Measurements from ENCODE around the gene RNF34. TPM values are rescaled to one million over a fixed set of nuclear protein-coding genes. Genes with fewer than 3 reads are reported as not detected.

Gene RNF34, protein sequence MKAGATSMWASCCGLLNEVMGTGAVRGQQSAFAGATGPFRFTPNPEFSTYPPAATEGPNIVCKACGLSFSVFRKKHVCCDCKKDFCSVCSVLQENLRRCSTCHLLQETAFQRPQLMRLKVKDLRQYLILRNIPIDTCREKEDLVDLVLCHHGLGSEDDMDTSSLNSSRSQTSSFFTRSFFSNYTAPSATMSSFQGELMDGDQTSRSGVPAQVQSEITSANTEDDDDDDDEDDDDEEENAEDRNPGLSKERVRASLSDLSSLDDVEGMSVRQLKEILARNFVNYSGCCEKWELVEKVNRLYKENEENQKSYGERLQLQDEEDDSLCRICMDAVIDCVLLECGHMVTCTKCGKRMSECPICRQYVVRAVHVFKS
- 10 to 100 TPM; 88.6 to 95.3 TPM for total RNA-seq
- 10 to 100 TPM; 61.3 to 84.7 TPM for polyA plus RNA-seq

DNA sequence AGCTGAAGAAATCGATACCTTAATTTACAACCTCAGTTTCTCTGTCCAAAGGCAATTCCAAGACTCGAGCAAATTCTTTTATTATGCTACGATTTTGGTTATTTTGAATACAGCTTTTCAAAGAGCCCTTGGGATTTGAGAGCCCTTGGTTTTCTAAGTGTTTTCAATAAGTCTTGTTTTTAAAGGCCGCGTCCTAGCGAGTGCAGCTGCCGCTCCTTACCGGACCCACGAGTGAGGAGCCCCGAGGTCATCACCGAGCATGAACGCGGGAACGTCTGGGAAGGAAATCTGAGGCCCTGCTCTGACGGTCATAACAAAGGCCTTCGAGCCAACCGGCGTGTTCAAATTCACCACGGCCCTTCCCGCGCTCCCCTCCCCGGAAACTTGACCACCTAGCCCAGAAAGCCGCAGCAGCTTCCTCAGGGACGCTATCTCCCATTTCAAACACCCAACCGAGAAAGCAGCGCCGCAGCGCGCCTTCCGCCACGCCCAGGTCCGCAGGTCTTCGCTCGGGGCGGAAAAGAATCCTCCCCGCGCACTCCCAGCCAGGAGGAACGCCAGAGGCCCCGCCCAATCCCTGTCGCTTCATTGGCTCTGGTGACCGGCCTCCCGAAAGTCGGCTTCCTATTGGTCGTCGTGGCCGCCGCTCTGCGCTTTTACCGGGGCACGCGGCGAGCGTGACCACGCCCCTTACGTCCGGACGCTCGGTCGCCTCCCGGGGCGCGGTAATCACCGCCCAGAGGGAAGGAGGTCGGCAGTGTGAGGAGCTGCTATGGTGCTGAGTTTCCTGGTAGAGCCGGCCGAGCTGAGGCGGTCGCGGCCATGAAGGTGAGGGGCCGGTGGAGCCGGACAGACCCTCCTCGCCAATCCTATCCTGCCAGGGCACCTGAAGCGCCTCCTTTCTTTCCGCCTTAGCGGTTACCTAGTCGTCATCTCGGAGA is at the start of gene RNF34:
RNF34 (plus strand) TSS at position 728 of the 941 bp plus-strand sequence; CDS start at position 823, 95 bp downstream.
- peak; percentile 96 to 98 (median 97) for DNase-seq
- H3K36me3 ChIP-seq (ENCODE audit: insufficient read depth, low read length) = peaks cover 6% of the 10 kb centered on the region
- H3K4me1 ChIP-seq (ENCODE audit: insufficient read depth, low read length) = peaks cover 42% of the 10 kb centered on the region
- intact Hi-C loops (cut with micrococcal nuclease) = loop anchor here (1.0 to 10.0 kb wide), 6 partner anchors 47 to 825 kb away; partner anchors contain the start of genes ANAPC5 and DIABLO
- no peaks in the 10 kb centered on the region for H3K27me3 ChIP-seq (ENCODE audit: insufficient read depth, low read length)
- H3K4me3 ChIP-seq (ENCODE audit: low read length in 2 of 2) = peak within 1 kb of the TSS; percentile 25 to 78
- POLR2A ChIA-PET (ENCODE audit: partially characterized antibody) = interaction anchor here (0.6 to 4.0 kb wide), 44 partner anchors 8 to 1127 kb away, joined by 3 to 65 read pairs (median 4); partner anchors contain the start of genes ACADS, ANAPC5, CAMKK2 and COQ5
- H3K27ac ChIP-seq (ENCODE audit: low read depth, low read length) = peak within 1 kb of the TSS; percentile 87
- H3K9me3 ChIP-seq (ENCODE audit: control insufficient read depth in 1 of 2, low read length in 2 of 2) = no peaks in the 10 kb centered on the region
- H3K36me3 Mint-ChIP-seq = peaks cover 3 to 30% of the 10 kb centered on the region in 2 donors
- CTCF ChIA-PET (ENCODE audit: partially characterized antibody) = interaction anchor here (2.1 to 2.6 kb wide), 2 partner anchors 43 to 65 kb away, joined by 14 read pairs; no protein-coding TSS in a partner anchor
- peak within 1 kb of the TSS; percentile 95 to 98 (median 96) for H3K27ac Mint-ChIP-seq
- peak within 1 kb of the TSS; percentile 89 to 99 (median 94) for H3K4me3 Mint-ChIP-seq
- H3K4me1 Mint-ChIP-seq = peaks cover 21 to 47% (median 32%) of the 10 kb centered on the region in 4 donors
- H3K27me3 Mint-ChIP-seq = no peaks in the 10 kb centered on the region
- H3K9me3 Mint-ChIP-seq = no peaks in the 10 kb centered on the region

DNA sequence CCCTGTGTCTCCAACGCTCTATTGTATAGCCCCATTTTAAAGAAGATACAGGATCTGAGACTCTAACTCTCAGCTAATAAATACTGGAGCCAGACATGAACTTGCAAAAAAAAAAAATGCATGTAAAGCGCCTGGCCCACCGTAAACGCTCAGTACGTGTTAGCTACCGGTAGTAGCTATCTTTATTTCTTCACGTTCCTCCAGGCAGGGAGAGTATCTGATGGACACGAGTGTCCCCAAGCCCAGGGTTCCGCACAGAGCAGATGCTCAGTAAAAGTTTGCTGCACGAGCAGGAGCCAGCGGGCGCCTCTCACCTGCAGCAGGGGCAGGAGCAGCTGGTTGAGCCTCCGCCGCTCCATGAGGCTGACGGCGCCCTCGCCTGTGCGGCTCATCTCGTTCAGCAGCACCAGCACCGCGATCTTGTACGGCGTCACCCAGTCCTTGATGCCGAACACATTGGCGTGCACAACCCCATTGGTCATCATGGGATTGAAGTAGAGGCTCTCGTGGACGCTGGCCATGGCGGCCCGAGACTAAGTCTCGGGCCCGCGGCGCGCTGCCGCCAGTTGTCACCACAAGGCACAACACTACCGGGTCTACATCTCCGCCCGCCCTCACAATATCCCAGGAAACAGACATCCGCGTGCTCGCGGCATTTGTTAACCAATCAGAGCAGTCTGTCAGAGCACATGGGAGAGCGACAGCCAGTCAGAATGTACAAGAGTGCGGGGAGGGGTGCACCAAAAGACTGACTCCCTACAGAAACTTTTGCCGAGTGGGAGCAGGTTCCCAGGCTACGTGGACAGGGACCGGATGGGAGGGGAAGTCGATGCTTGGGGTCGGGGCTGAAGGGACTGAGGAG is 47.9 kb upstream of the RNF34 start, which contains the start of gene ANAPC5:
ANAPC5 (minus strand) TSS at position 592 of the 862 bp plus-strand sequence; CDS start at position 521, 71 bp downstream.
- H3K27ac ChIP-seq (ENCODE audit: low read depth, low read length) = peak within 1 kb of the TSS; percentile 65
- CTCF ChIA-PET (ENCODE audit: partially characterized antibody) = interaction anchor here (0.8 to 3.4 kb wide), 6 partner anchors 17 to 116 kb away, joined by 3 to 24 read pairs (median 3); no protein-coding TSS in a partner anchor
- POLR2A ChIA-PET (ENCODE audit: partially characterized antibody) = interaction anchor here (0.7 to 3.1 kb wide), 19 partner anchors 9 to 874 kb away, joined by 3 to 65 read pairs (median 3); partner anchors contain the start of genes CAMKK2, DIABLO, PSMD9 and RNF34
- DNase-seq = peak; percentile 90 to 95 (median 92)
- no peaks in the 10 kb centered on the region for H3K9me3 ChIP-seq (ENCODE audit: control insufficient read depth in 1 of 2, low read length in 2 of 2)
- no peaks in the 10 kb centered on the region for H3K36me3 ChIP-seq (ENCODE audit: insufficient read depth, low read length)
- Mint-ChIP-seq H3K36me3 (peaks cover 6 to 20% of the 10 kb centered on the region in 2 donors), H3K4me3 (peak within 1 kb of the TSS; percentile 91 to 100 (median 98)), H3K27ac (peak within 1 kb of the TSS; percentile 87 to 99 (median 98)), H3K4me1 (peaks cover 11 to 51% (median 22%) of the 10 kb centered on the region in 4 donors), H3K27me3 (peaks cover 0 to 2% of the 10 kb centered on the region in 2 donors), H3K9me3 (peaks cover 0 to 4% (median 0%) of the 10 kb centered on the region in 8 donors)
- H3K4me1 ChIP-seq (ENCODE audit: insufficient read depth, low read length) = peaks cover 20% of the 10 kb centered on the region
- intact Hi-C loops (cut with micrococcal nuclease) = loop anchor here (1.0 kb wide), 3 partner anchors 48 to 115 kb away; partner anchors contain the start of genes CAMKK2 and RNF34
- no peaks in the 10 kb centered on the region for H3K27me3 ChIP-seq (ENCODE audit: insufficient read depth, low read length)
- peak within 1 kb of the TSS; percentile 94 to 98 for H3K4me3 ChIP-seq (ENCODE audit: low read length in 2 of 2)

DNA sequence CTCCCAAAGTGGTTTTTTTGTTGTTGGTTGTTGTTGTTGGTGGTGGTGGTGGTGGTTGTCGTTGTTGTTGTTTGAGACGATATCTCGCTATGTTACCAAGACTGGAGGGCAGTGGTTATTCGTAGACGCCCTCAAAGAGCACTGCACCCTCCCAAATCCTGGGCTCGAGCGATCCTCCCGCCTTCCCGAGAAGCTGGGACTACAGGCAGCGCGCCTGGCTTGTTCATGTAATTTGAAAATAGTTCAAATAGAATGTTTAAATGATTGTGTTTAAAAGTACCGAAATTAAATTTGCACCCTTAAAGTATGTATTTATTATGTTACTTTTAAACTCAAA is 47.3 kb upstream of the RNF34 start:
- peaks cover 20% of the 10 kb centered on the region for H3K4me1 ChIP-seq (ENCODE audit: insufficient read depth, low read length)
- H3K4me1 Mint-ChIP-seq = peaks cover 11 to 49% (median 20%) of the 10 kb centered on the region in 4 donors
- peak overlapping the region in 1 of 2 donors; percentile 98 for H3K4me3 ChIP-seq (ENCODE audit: low read length in 2 of 2)
- peaks cover 3 to 17% of the 10 kb centered on the region in 2 donors for H3K36me3 Mint-ChIP-seq
- intact Hi-C loops (cut with micrococcal nuclease) = loop anchor here (1.0 kb wide), 3 partner anchors 48 to 115 kb away; partner anchors contain the start of genes CAMKK2 and RNF34
- CTCF ChIA-PET (ENCODE audit: partially characterized antibody) = interaction anchor here (3.4 kb wide), 1 partner anchor 18 kb away, joined by 24 read pairs; no protein-coding TSS in a partner anchor
- POLR2A ChIA-PET (ENCODE audit: partially characterized antibody) = interaction anchor here (0.7 to 3.1 kb wide), 11 partner anchors 16 to 536 kb away, joined by 3 to 65 read pairs (median 3); partner anchors contain the start of genes CAMKK2, PSMD9 and RNF34
- H3K27me3 ChIP-seq (ENCODE audit: insufficient read depth, low read length) = no peaks in the 10 kb centered on the region
- peak overlapping the region; percentile 91 to 100 (median 98) for H3K4me3 Mint-ChIP-seq
- H3K36me3 ChIP-seq (ENCODE audit: insufficient read depth, low read length) = no peaks in the 10 kb centered on the region
- peak overlapping the region; percentile 87 to 99 (median 98) for H3K27ac Mint-ChIP-seq
- peak overlapping the region; percentile 65 for H3K27ac ChIP-seq (ENCODE audit: low read depth, low read length)
- peaks cover 0 to 4% (median 0%) of the 10 kb centered on the region in 8 donors for H3K9me3 Mint-ChIP-seq
- DNase-seq = no peak
- peaks cover 0 to 2% of the 10 kb centered on the region in 2 donors for H3K27me3 Mint-ChIP-seq
- H3K9me3 ChIP-seq (ENCODE audit: control insufficient read depth in 1 of 2, low read length in 2 of 2) = no peaks in the 10 kb centered on the region

DNA sequence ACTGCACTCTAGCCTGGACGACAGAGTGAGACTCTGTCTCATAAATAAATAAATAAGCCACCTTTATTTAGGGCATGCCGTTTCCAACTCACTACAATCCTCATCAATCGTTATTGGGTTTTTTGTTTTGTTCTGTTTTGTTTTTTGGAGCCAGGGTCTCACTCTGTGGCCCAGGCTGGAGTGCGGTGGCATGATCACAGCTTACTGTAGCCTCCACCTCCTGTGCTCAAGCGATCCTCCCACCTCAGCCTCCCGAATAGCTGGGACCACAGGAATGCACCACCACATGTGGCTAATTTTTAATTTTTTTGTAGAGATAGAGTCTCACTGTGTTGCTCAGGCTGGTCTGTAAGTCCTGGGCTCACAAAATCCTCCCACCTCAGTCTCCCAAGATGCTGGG is 44.1 kb upstream of the RNF34 start:
- CTCF ChIA-PET (ENCODE audit: partially characterized antibody) = interaction anchor here (1.2 kb wide), 1 partner anchor 532 kb away, joined by 3 read pairs; no protein-coding TSS in a partner anchor
- peaks cover 8% of the 10 kb centered on the region for H3K4me1 ChIP-seq (ENCODE audit: insufficient read depth, low read length)
- H3K27ac Mint-ChIP-seq = no peak overlapping the region
- no peaks in the 10 kb centered on the region for H3K36me3 ChIP-seq (ENCODE audit: insufficient read depth, low read length)
- peaks cover 0 to 4% (median 0%) of the 10 kb centered on the region in 8 donors for H3K9me3 Mint-ChIP-seq
- H3K27ac ChIP-seq (ENCODE audit: low read depth, low read length) = no peak overlapping the region
- intact Hi-C loops (cut with micrococcal nuclease) = no loop called here
- H3K9me3 ChIP-seq (ENCODE audit: control insufficient read depth in 1 of 2, low read length in 2 of 2) = no peaks in the 10 kb centered on the region
- DNase-seq = no peak
- H3K27me3 ChIP-seq (ENCODE audit: insufficient read depth, low read length) = no peaks in the 10 kb centered on the region
- POLR2A ChIA-PET (ENCODE audit: partially characterized antibody) = no interaction called here
- peaks cover 0 to 8% of the 10 kb centered on the region in 2 donors for H3K36me3 Mint-ChIP-seq
- H3K27me3 Mint-ChIP-seq = peaks cover 2% of the 10 kb centered on the region in 2 donors
- H3K4me3 ChIP-seq (ENCODE audit: low read length in 2 of 2) = no peak overlapping the region
- H3K4me3 Mint-ChIP-seq = no peak overlapping the region
- H3K4me1 Mint-ChIP-seq = peaks cover 7 to 28% (median 14%) of the 10 kb centered on the region in 4 donors

DNA sequence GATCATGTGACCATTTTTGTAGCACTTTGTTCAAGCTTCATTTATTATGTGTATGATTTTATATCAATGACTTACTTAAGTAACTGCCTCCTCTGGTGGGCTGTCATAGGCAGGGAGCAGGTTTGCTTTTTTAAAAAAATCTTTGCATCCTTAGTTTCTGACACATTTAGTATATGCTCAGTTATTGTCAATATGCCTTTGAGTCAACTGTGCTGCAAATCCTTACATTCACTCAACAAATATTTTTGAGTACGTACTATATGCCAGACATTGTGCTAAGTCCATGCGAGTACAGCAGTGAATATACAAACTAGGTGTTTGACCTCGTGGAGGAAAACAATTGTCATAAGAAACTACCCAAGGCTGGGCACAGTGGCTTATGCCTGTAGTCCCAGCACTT is 43.3 kb upstream of the RNF34 start:
- no peak for DNase-seq
- H3K9me3 ChIP-seq (ENCODE audit: control insufficient read depth in 1 of 2, low read length in 2 of 2) = no peaks in the 10 kb centered on the region
- peaks cover 7 to 21% (median 12%) of the 10 kb centered on the region in 4 donors for H3K4me1 Mint-ChIP-seq
- H3K4me1 ChIP-seq (ENCODE audit: insufficient read depth, low read length) = peaks cover under 1% of the 10 kb centered on the region
- intact Hi-C loops (cut with micrococcal nuclease) = no loop called here
- peaks cover 0 to 4% (median 0%) of the 10 kb centered on the region in 8 donors for H3K9me3 Mint-ChIP-seq
- peaks cover 0 to 8% of the 10 kb centered on the region in 2 donors for H3K36me3 Mint-ChIP-seq
- no peak overlapping the region for H3K4me3 Mint-ChIP-seq
- H3K27ac Mint-ChIP-seq = no peak overlapping the region
- ChIA-PET POLR2A (ENCODE audit: partially characterized antibody) (no interaction called here), CTCF (ENCODE audit: partially characterized antibody) (no interaction called here)
- no peaks in the 10 kb centered on the region for H3K36me3 ChIP-seq (ENCODE audit: insufficient read depth, low read length)
- H3K27me3 Mint-ChIP-seq = peaks cover 2% of the 10 kb centered on the region in 2 donors
- no peak overlapping the region for H3K27ac ChIP-seq (ENCODE audit: low read depth, low read length)
- no peaks in the 10 kb centered on the region for H3K27me3 ChIP-seq (ENCODE audit: insufficient read depth, low read length)
- H3K4me3 ChIP-seq (ENCODE audit: low read length in 2 of 2) = no peak overlapping the region

DNA sequence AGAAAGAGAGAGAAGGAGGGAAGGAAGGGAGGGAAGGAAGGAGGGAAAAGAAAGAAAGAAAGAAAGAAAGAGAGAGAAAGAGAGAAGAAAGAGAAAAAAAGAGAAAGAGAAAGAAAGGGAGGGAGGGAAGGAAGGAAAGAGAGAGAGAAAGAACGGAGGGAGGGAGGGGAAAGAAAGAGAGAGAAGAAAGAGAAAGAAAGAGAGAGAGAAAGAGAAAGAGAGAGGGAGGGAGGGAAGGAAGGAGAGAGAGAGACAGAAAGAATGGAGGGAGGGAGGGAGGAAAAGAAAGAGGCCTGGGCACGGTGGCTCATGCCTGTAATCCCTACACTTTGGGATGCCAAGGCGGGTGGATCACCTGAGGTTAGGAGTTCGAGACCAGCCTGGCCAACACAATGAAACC is 42.6 kb upstream of the RNF34 start:
- peaks cover 0 to 1% of the 10 kb centered on the region in 2 donors for H3K36me3 Mint-ChIP-seq
- H3K27ac Mint-ChIP-seq = no peak overlapping the region
- H3K9me3 Mint-ChIP-seq = peaks cover 0 to 2% (median 0%) of the 10 kb centered on the region in 8 donors
- intact Hi-C loops (cut with micrococcal nuclease) = no loop called here
- Histone ChIP-seq H3K27ac (ENCODE audit: low read depth, low read length) (no peak overlapping the region), H3K27me3 (ENCODE audit: insufficient read depth, low read length) (no peaks in the 10 kb centered on the region), H3K4me1 (ENCODE audit: insufficient read depth, low read length) (no peaks in the 10 kb centered on the region), H3K36me3 (ENCODE audit: insufficient read depth, low read length) (no peaks in the 10 kb centered on the region), H3K9me3 (ENCODE audit: control insufficient read depth in 1 of 2, low read length in 2 of 2) (no peaks in the 10 kb centered on the region), H3K4me3 (ENCODE audit: low read length in 2 of 2) (no peak overlapping the region)
- peaks cover 1 to 2% of the 10 kb centered on the region in 2 donors for H3K27me3 Mint-ChIP-seq
- H3K4me1 Mint-ChIP-seq = peaks cover 5 to 14% (median 8%) of the 10 kb centered on the region in 4 donors
- H3K4me3 Mint-ChIP-seq = no peak overlapping the region
- no peak for DNase-seq
- CTCF ChIA-PET (ENCODE audit: partially characterized antibody) = no interaction called here
- POLR2A ChIA-PET (ENCODE audit: partially characterized antibody) = no interaction called here
